GM12891 (cell line): ENCODE results near the gene DCLRE1A.
"Not testable (repeated sequence)": the region's sequence is repeated elsewhere in the genome, so short reads cannot be mapped to it uniquely, and the experiment has no call there.

Source experiments
- DNase-seq: peaks from one replicate; pipeline ENCODE4 v3.0.0; 2011; ENCODE audit warnings: low spot score; ENCODE audit not compliant: insufficient read length
- FAIRE-seq: peaks from 2 replicates; lab custom pipeline; 2011; peaks lifted over from hg19 to GRCh38; lab: Jason Lieb, UNC
- PAX5 ChIP-seq: IDR thresholded peaks from 2 replicates; pipeline ENCODE4 v1.6.1; 2011; ENCODE audit warnings: low read length, moderate library complexity, mild to moderate bottlenecking; ENCODE audit not compliant: insufficient read depth, severe bottlenecking
- POLR2A ChIP-seq: IDR thresholded peaks from 2 replicates; pipeline ENCODE4 v1.6.1; 2011; ENCODE audit warnings: low read depth, low read length, control low read depth
- POLR2AphosphoS5 ChIP-seq: IDR thresholded peaks from 2 replicates; pipeline ENCODE4 v1.6.1; 2011; ENCODE audit warnings: low read depth, low read length, control low read depth
- POU2F2 ChIP-seq: IDR thresholded peaks from 2 replicates; pipeline ENCODE4 v1.6.1; 2011; ENCODE audit warnings: low read depth, mild to moderate bottlenecking, control low read depth, low read length, moderate library complexity
- SPI1 ChIP-seq: IDR thresholded peaks from 2 replicates; pipeline ENCODE4 v1.6.1; 2011; ENCODE audit warnings: low read depth, low read length, control low read depth
- TAF1 ChIP-seq: IDR thresholded peaks from 2 replicates; pipeline ENCODE4 v1.6.1; 2011; ENCODE audit warnings: low read depth, low read length, control low read depth

Gene DCLRE1A

DNA sequence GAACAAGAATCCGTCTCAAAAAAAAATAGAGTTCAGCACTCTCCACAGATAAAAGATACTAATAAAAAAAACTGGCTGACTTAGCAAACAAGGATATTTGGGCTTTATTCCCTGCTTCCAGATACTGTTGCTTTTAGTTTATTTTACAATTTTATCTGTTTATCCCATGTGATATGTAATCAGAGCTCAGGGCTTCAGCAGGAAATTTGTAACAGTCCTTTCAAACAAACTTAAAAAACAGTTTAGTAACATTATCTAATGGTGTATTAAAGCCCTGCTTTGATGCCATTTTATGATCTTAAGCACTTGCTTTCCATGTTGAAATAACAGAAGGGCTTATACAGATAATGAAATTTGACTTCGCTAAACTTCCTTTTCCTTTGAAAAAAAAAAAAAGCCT is 28.1 kb downstream of the DCLRE1A start:
- no peak for FAIRE-seq

DNA sequence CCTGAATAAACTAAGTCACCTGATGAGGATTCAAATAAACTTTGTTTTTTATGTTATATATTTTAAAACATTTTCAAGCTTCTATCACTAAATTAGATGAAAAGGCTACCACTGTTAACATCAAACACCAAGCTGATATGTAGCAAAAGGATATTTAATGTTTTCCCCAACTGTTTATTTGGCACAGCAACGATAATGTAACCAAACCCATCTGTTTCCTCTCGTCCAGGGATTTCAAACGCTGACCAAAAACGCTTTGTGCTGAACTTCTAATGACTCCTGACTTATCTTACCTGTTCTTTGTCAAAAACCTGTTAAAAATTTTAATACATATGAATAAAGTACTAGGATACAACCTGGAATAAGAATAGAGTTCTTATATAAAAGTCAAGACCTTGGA is 30.5 kb downstream of the DCLRE1A start:
- DNase-seq (no peak), FAIRE-seq (no peak)
- TF ChIP-seq TAF1: no peak
- no peak for TF ChIP-seq POU2F2
- no peak for TF ChIP-seq POLR2A
- TF ChIP-seq PAX5: no peak
- TF ChIP-seq SPI1: no peak
- no peak for TF ChIP-seq POLR2AphosphoS5

More for the DNA sequence above, 28.1 kb downstream of the DCLRE1A start:
- no peak for TF ChIP-seq POU2F2
- TF ChIP-seq PAX5: no peak
- DNase-seq: no peak

DNA sequence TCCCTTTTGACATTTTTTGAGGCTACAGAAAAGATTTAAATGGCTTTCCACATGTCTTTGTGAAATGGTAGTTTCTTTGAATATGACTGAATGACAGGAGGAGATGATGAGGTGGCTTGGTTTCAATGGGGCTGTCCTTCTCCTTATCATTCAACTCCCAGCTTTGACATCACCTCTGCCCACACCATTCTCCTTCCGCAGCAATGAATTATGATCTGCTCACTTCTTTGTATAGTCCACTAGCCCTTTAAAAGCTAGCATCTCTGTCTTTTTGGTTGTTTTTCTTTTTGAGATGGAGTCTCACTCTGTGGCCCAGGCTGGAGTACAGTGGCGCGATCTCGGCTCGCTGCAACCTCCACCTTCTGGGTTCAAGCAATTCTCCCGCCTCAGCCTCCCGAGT is 31.7 kb downstream of the DCLRE1A start:
- TF ChIP-seq TAF1 (no peak), POU2F2 (no peak), SPI1 (no peak)
- no peak for DNase-seq
- no peak for FAIRE-seq

DNA sequence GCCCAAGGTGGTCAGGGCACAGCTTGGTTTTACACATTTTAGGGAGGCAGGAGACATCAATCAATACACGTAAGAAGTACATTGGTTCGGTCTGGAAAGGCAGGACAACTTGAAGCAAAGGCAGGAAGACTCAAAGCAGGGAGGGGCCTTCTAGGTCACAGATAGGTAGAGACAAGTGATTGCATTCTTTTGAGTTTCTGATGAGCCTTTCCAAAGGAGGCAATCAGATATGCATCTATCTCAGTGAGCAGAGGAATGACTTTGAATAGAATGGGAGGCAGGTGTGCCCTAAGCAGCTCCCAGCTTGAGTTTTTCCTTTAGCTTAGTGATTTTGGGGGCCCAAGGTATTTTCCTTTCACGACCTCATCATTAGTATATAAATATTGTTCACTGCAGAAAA is 32.6 kb downstream of the DCLRE1A start:
- not testable (repeated sequence) for DNase-seq, FAIRE-seq

DNA sequence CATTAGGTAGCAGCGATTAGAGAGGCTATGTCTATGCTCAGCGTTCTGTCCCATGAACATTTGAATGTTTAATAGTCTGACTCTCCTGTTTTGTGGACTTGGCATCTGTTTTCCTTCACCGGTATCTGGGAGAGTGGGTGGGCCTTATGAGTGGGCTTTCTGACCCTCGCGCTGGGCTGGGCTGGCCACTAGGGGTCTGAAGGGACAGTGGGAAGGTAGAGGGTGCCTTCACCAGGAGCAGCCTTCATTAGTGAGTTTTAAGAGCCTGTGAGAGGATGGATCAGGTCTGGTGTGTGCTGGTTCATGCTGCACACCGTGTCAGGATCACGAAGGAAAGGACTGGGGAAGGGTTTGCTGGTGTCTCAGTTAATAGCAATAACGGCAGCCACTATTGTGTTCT is 33.4 kb downstream of the DCLRE1A start:
- DNase-seq (no peak), FAIRE-seq (peak; percentile 9)
- no peak for TF ChIP-seq POLR2AphosphoS5
- no peak for TF ChIP-seq TAF1
- TF ChIP-seq PAX5: no peak
- no peak for TF ChIP-seq POU2F2
- no peak for TF ChIP-seq SPI1
- no peak for TF ChIP-seq POLR2A

DNA sequence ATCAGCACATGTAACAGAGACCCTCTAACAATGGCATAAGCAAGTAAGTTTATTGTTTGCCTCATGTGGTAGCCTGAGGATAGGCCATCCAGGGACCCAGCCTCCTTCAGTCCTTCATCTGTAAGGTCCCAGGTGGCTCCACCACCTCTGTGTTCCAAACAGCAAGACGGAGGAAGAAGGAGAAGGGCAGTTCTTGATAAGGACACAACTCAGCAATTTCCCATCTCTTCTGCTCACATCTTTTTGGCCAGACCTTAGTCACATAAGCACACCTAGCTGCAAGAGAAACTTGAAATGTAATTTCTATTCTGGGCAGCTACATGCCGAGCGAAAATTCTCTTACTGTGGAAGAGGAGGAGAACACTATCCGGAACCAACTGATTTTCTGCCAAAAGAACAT is 33.9 kb downstream of the DCLRE1A start:
- FAIRE-seq: no peak
- DNase-seq: no peak
- TF ChIP-seq PAX5: no peak
- no peak for TF ChIP-seq SPI1
- TF ChIP-seq POLR2A: no peak
- TF ChIP-seq POU2F2: no peak
- TF ChIP-seq POLR2AphosphoS5: no peak
- no peak for TF ChIP-seq TAF1

DNA sequence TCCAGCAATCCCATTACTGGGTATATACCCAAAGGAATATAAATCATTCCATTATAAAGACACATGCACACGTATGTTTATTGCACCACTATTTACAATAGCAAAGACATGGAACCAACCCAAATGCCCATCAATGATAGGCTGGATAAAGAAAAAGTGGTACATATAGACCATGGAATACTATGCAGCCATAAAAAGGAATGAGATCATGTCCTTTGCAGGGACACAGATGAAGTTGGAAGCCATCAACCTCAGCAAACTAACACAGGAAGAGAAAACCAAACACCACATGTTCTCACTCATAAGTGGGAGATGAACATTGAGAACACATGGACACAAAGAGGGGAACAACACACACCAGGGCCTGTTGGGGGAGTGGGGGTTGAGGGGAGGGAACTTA is 39.2 kb downstream of the DCLRE1A start:
- not testable (repeated sequence) for DNase-seq, FAIRE-seq

DNA sequence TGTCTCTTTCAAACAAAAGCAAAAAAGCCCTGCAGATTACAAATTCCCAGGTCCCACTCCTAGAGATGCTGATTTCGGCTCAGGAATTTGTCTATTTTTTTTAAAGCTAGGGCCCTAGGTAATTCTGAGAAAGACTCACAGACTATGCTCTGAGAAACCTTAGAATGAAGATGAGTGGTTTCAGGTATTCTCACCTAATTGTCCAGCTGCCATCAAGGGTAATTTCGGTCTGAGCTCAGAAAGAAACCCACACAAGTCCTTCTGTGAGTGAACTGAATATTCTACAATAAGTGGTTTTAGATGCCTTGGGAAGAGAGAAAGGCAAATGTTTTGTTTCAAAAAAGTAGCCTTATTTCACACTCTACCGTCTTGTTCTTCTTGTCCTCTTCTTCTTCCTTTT is 45.7 kb downstream of the DCLRE1A start:
- DNase-seq (no peak), FAIRE-seq (no peak)
- TF ChIP-seq PAX5 (no peak), SPI1 (no peak)

DNA sequence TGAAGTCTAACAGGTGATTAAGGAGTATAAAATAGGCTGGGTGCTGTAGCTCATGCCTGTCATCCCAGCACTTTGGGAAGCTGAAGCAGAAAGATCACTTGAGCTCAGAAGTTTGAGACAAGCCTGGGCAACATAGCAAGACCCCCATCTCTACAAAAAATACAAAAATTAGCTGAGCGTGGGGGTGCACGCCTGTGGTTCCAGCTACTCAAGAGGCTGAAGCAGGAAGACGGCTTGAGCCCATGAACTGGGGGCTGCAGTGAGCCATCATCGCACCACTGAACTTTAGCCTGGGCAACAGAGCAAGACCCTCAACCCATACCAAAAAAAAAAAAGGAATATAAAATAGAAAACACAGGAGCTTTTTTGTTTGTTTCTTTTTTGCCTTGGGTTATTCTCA is 47.4 kb downstream of the DCLRE1A start:
- FAIRE-seq (no peak), DNase-seq (no peak)
- TF ChIP-seq POLR2AphosphoS5 (no peak), SPI1 (no peak), POLR2A (no peak), POU2F2 (no peak), TAF1 (no peak), PAX5 (no peak)

DNA sequence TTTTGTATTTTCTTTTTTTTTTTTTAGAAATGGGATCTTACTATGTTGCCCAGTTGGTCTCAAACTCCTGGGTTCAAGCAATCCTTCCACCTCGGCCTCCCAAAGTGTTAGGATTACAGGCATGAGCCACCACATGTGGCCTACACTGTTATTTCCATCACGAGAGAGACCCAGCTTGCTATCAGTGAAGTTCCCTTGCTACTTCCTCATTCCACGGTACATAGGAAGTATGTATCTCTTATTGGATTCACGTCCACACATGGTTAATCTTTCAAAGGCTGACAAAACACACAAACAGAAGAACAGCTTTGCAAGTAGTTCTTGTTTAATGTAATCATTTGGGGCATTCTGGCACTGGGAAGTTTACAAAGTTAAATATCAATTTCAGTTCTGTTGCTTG is 50.9 kb downstream of the DCLRE1A start:
- FAIRE-seq (peak; percentile 52), DNase-seq (no peak)
- TF ChIP-seq PAX5: no peak
- TF ChIP-seq SPI1: peak; percentile 55; the same call in 1 of the 2 replicates

DNA sequence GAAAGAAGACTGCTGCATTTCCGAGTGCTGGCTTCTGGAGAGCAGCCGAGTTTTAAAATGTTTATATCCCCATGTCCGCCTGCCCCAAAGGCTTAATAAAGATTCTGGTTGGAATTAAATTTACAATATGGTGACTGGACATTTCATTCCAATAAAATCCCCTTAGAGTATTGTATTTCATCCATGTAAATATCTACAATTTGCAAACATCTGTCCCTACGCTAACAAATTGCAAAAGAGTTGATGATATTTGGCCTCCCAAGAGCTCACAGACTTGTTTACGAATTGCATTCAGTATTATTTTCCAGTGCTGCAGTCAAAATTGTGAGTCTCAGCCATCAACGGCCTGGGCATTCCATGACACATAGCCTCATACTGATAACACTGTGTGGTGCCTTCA is 52.3 kb downstream of the DCLRE1A start:
- DNase-seq: no peak
- TF ChIP-seq POU2F2 (no peak), PAX5 (no peak), TAF1 (no peak), POLR2AphosphoS5 (no peak)
- no peak for FAIRE-seq

DNA sequence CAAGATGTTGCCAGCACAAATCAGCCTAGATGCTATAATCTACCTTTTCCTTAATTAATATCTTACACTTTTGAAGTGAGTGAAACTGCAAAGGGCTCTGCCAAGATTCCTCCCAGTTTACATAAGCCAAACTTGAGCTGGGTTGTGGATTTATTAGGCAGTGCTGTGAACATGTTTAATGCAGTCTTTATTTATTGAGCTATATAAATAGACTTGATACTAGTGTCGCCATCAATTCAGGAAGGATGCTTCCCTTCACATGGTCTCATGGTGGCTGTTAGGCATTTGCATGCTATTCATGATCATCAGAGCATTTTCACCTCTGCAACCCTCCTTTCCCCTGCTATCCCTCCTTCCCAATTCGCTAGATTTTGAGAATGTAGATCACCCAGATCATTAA is 62.2 kb downstream of the DCLRE1A start:
- TF ChIP-seq POLR2AphosphoS5 (no peak), PAX5 (no peak), SPI1 (no peak), POLR2A (no peak), TAF1 (no peak), POU2F2 (no peak)
- DNase-seq (no peak), FAIRE-seq (no peak)
